Osteoblast (primary cell): ENCODE measurements around the gene TFAP2B. TPM values are rescaled to one million over a fixed set of nuclear protein-coding genes. Genes with fewer than 3 reads are reported as not detected.

Experiments used
- DNase-seq: peaks from one replicate; pipeline ENCODE4 v3.0.0; 2011; ENCODE audit warnings: low spot score, mixed read lengths; ENCODE audit not compliant: insufficient read length; ENCODE audit errors: missing footprints
- H2AFZ ChIP-seq: 2 replicates; pipeline ENCODE4 v1.6.0; 2011; ENCODE audit warnings: mild to moderate bottlenecking, low read length
- H3K27ac ChIP-seq: 2 replicates; pipeline ENCODE4 v1.5.1; 2011; ENCODE audit warnings: mild to moderate bottlenecking, low read depth, low read length, moderate library complexity
- H3K27me3 ChIP-seq: 2 replicates; pipeline ENCODE4 v1.6.0; 2012; ENCODE audit warnings: mild to moderate bottlenecking, control low read depth, inconsistent platforms, low read length, moderate library complexity; ENCODE audit not compliant: insufficient read depth
- H3K36me3 ChIP-seq: 2 replicates; pipeline ENCODE4 v1.5.1; 2011; ENCODE audit warnings: mild to moderate bottlenecking, low read length, control low read depth, moderate library complexity; ENCODE audit not compliant: insufficient read depth
- H3K4me1 ChIP-seq: 2 replicates; pipeline ENCODE4 v1.5.1; 2011; ENCODE audit warnings: mild to moderate bottlenecking, low read length, control low read depth, moderate library complexity; ENCODE audit not compliant: insufficient read depth
- H3K4me2 ChIP-seq: 2 replicates; pipeline ENCODE4 v1.6.0; 2011; ENCODE audit warnings: mild to moderate bottlenecking, low read length; ENCODE audit not compliant: insufficient read depth
- H3K4me3 ChIP-seq: fragments of 200-600 bp; sonication (generic); 3 replicates; pipeline ENCODE4 v1.5.1; 2012; ENCODE audit warnings: mild to moderate bottlenecking, low read length, inconsistent platforms; ENCODE audit not compliant: insufficient read depth
- H3K79me2 ChIP-seq: 2 replicates; pipeline ENCODE4 v1.6.0; 2012; ENCODE audit warnings: mild to moderate bottlenecking, low read length, control low read depth, inconsistent platforms; ENCODE audit not compliant: insufficient read depth
- H3K9me3 ChIP-seq: 2 replicates; pipeline ENCODE4 v1.5.1; 2011; ENCODE audit warnings: low read depth, low read length, control low read depth
- H4K20me1 ChIP-seq: 2 replicates; pipeline ENCODE4 v1.6.0; 2012; ENCODE audit warnings: mild to moderate bottlenecking, low read length, control low read depth; ENCODE audit not compliant: insufficient read depth
- total RNA-seq: library from RNA; depleted of rRNA; stranded (reverse); fragments of >200 nt; gene quantifications from 2 replicates; pipeline ENCODE4 v1.2.3, GENCODE V29; 2012
- TF ChIP-seq, protein P1 (sequence below): IDR thresholded peaks from 2 replicates; pipeline ENCODE4 v1.5.1; 2011; ENCODE audit warnings: mild to moderate bottlenecking, low read depth, low read length, moderate library complexity; ENCODE audit errors: extremely low read depth

The TFAP2B gene
- total RNA-seq, 1 donor = not detected

DNA sequence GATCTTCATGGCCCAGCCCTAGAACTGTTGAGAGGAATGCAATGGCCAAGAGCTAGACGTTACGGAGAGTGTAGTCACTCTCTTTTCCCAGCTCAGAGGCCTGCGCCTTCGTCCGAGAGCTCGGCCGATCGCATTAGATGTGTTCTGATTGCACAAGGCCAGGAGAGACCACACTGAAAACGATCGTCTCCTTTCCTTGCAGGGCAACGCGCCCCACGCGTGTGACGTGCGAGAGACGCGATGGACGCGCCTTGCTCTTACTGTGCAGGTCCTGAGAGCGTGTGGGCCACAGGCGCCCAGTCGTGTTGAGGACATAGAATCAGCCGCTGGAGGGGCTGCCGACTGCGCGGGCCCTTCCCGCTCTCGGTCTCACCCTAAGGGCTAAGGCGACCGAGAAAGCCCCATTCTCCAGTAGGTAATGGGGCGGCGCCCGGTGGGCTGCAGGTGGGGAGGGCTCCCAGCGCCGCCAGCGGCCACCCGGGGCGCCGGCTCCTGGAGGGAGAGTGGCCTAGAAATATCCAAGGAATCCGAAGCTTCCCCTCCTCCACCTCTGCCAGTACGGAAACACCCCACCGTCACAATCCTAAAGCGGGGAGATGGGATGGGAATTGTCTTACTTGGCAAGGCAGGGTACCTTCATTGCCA is 26.9 kb downstream of the TFAP2B start:
- H3K4me3 ChIP-seq = no peak overlapping the region
- DNase-seq = no peak
- H3K4me2 ChIP-seq = no peak overlapping the region
- H3K4me1 ChIP-seq = no peaks in the 10 kb centered on the region
- TF ChIP-seq, protein P1, sequence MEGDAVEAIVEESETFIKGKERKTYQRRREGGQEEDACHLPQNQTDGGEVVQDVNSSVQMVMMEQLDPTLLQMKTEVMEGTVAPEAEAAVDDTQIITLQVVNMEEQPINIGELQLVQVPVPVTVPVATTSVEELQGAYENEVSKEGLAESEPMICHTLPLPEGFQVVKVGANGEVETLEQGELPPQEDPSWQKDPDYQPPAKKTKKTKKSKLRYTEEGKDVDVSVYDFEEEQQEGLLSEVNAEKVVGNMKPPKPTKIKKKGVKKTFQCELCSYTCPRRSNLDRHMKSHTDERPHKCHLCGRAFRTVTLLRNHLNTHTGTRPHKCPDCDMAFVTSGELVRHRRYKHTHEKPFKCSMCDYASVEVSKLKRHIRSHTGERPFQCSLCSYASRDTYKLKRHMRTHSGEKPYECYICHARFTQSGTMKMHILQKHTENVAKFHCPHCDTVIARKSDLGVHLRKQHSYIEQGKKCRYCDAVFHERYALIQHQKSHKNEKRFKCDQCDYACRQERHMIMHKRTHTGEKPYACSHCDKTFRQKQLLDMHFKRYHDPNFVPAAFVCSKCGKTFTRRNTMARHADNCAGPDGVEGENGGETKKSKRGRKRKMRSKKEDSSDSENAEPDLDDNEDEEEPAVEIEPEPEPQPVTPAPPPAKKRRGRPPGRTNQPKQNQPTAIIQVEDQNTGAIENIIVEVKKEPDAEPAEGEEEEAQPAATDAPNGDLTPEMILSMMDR = no peak
- H3K36me3 ChIP-seq = no peaks in the 10 kb centered on the region
- H2AFZ ChIP-seq = no peak overlapping the region
- no peaks in the 10 kb centered on the region for H3K79me2 ChIP-seq
- H3K27me3 ChIP-seq = peaks cover 21% of the 10 kb centered on the region
- no peaks in the 10 kb centered on the region for H4K20me1 ChIP-seq
- H3K9me3 ChIP-seq = no peaks in the 10 kb centered on the region
- no peak overlapping the region for H3K27ac ChIP-seq

DNA sequence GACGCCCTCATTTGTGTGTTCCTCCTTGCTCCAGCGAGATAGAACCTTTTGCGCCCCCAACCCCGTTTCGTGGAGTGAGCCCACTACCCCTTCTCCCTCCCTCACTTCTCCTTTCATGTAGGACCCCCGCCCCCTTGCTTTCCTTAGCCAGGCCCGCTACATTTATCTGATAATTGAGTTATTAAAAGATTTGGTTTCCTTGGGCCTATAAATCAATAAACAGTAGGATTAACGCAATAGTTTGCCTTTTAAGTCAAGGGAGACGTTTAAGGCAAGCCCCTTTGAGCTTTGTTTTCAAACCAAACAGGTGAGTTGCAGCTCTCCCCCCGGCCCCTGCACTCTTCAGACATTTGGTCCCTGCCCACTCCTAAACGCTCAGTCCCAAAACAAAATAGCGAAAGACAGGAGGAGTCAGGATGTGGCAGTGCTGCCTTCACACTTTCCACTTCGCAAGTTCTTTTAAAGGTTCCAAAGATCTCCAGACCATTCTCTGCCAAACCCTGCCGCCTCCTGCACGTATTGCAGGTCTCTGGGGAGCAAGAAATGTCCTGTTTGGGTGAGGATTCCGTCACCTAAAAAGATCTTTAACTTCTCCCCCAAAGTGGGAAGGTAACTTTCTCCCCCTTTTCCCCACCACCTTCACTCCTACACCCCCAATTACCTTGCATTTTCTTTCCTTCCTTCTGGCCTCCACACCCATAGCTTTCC is 27.6 kb downstream of the TFAP2B start:
- Histone ChIP-seq H4K20me1 (no peaks in the 10 kb centered on the region), H2AFZ (no peak overlapping the region), H3K27me3 (peaks cover 23% of the 10 kb centered on the region), H3K27ac (no peak overlapping the region), H3K4me3 (no peak overlapping the region), H3K4me1 (no peaks in the 10 kb centered on the region), H3K36me3 (no peaks in the 10 kb centered on the region), H3K79me2 (no peaks in the 10 kb centered on the region), H3K9me3 (no peaks in the 10 kb centered on the region), H3K4me2 (no peak overlapping the region)
- TF ChIP-seq, protein P1 = no peak
- peak; percentile 48 for DNase-seq

DNA sequence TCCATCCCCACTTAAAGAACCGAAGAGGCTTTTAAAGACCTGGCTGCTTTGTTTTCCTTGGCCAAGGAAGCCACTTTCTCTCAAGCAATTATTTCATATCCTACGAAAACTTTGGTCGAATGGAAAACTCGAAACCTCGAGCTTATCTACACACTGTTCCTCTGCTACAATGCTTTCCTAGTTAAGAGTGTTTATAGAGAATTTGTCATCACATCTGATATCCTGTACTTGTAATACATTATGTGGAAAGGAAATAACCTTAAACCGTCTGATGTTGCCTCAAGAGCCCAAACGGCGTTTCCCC is 28.1 kb downstream of the TFAP2B start:
- Histone ChIP-seq H3K4me1 (no peaks in the 10 kb centered on the region), H3K27me3 (peaks cover 26% of the 10 kb centered on the region)

More for the DNA sequence above, 28.1 kb downstream of the TFAP2B start:
- no peak for DNase-seq
- Histone ChIP-seq H3K4me3 (no peak overlapping the region), H3K79me2 (no peaks in the 10 kb centered on the region), H3K36me3 (no peaks in the 10 kb centered on the region), H3K27ac (no peak overlapping the region), H3K9me3 (no peaks in the 10 kb centered on the region), H4K20me1 (no peaks in the 10 kb centered on the region), H3K4me2 (no peak overlapping the region), H2AFZ (no peak overlapping the region)
- TF ChIP-seq, protein P1 = no peak
